Common myeloid progenitor, CD34-positive (primary cell): ENCODE measurements around the gene SLC52A1.

Experiments
- CTCF ChIA-PET: fragments of 350-600 bp; sonication (Branson Sonifier 250); formaldehyde crosslinking; loops from one replicate; lab custom pipeline; 2021; ENCODE audit warnings: antibody characterized with exemption; lab: Charles Lee
- POLR2A ChIA-PET: fragments of 350-600 bp; sonication (Branson Sonifier 250); formaldehyde crosslinking; loops from one replicate; lab custom pipeline; 2021; ENCODE audit warnings: antibody characterized with exemption; lab: Charles Lee
- DNase-seq, 3 donors: peaks; one replicate each; pipeline versions ENCODE4 v3.0.0 to v3.0.0-alpha.2; 2013
- H3K27ac ChIP-seq, 2 experiments: 1 replicate in 1 of 2; 2 replicates in 1 of 2; pipeline ENCODE4 v1.7.0; 2013; ENCODE audit warnings: inconsistent platforms in 2 of 2, low read length in 2 of 2, mild to moderate bottlenecking in 2 of 2, low read depth in 1 of 2, moderate library complexity in 1 of 2; ENCODE audit not compliant: severe bottlenecking in 2 of 2, insufficient read depth in 1 of 2, poor library complexity in 1 of 2
- H3K27me3 ChIP-seq, 5 experiments: replicated peaks in 2 of 5; 1 replicate in 3 of 5; 2 replicates in 2 of 5; pipeline versions ENCODE4 v1.6.1 to v1.7.0; 2013; ENCODE audit warnings: low read length in 4 of 5, mild to moderate bottlenecking in 2 of 5, moderate library complexity in 2 of 5, inconsistent platforms in 1 of 5; ENCODE audit not compliant: insufficient read depth in 5 of 5, control insufficient read depth in 4 of 5
- H3K36me3 ChIP-seq, 4 experiments: 1 replicate in 2 of 4; 2 replicates in 2 of 4; pipeline versions ENCODE4 v1.6.1 to v1.7.0; 2013; ENCODE audit warnings: low read length in 3 of 4, control low read depth in 1 of 4, mild to moderate bottlenecking in 1 of 4; ENCODE audit not compliant: control insufficient read depth in 4 of 4, insufficient read depth in 4 of 4
- H3K4me1 ChIP-seq, 4 experiments: 1 replicate in 3 of 4; 2 replicates in 1 of 4; pipeline versions ENCODE4 v1.6.1 to v1.7.1; 2013; ENCODE audit warnings: low read length in 3 of 4, mild to moderate bottlenecking in 3 of 4, control low read depth in 1 of 4, inconsistent platforms in 1 of 4, moderate library complexity in 1 of 4; ENCODE audit not compliant: control insufficient read depth in 4 of 4, insufficient read depth in 4 of 4; ENCODE audit errors: control extremely low read depth in 1 of 4
- H3K4me3 ChIP-seq, 7 experiments: 1 replicate in 4 of 7; 2 replicates in 3 of 7; pipeline versions ENCODE4 v1.5.1 to v1.7.0; 2013; ENCODE audit warnings: mild to moderate bottlenecking in 7 of 7, low read length in 6 of 7, moderate library complexity in 6 of 7, inconsistent platforms in 2 of 7, low read depth in 2 of 7, control low read depth in 1 of 7; ENCODE audit not compliant: insufficient read depth in 4 of 7, control insufficient read depth in 1 of 7; ENCODE audit errors: extremely low read depth in 1 of 7
- H3K9me3 ChIP-seq, 5 experiments: 1 replicate in 4 of 5; 2 replicates in 1 of 5; pipeline versions ENCODE4 v1.6.1 to v1.7.1; 2013; ENCODE audit warnings: low read length in 4 of 5, mild to moderate bottlenecking in 2 of 5, inconsistent platforms in 1 of 5, low read depth in 1 of 5, moderate library complexity in 1 of 5; ENCODE audit not compliant: control insufficient read depth in 4 of 5, insufficient read depth in 2 of 5; ENCODE audit errors: control extremely low read depth in 1 of 5
- WGBS: methylation state at CpG from one replicate; pipeline ENCODE4 v1.1.5; 2013; ENCODE audit not compliant: insufficient coverage; 5-methylcytosine and 5-hydroxymethylcytosine counted together

The SLC52A1 gene

GRCh38 chr17:5011928-5012327 lies 23.3 kb downstream of the SLC52A1 start:
- ChIA-PET POLR2A (no interaction called here), CTCF (no interaction called here)
- no peaks in the 10 kb centered on the region for H3K36me3 ChIP-seq
- no peak overlapping the region for H3K27ac ChIP-seq
- WGBS: 97% methylated on average over 5 of the region's 6 CpGs
- no peak for DNase-seq
- no peaks in the 10 kb centered on the region for H3K9me3 ChIP-seq
- no peak overlapping the region for H3K4me3 ChIP-seq
- H3K27me3 ChIP-seq: peaks cover 0 to 63% (median 16%) of the 10 kb centered on the region in 5 experiments
- H3K4me1 ChIP-seq: peaks cover 0 to 7% (median under 1%) of the 10 kb centered on the region in 4 experiments

- ChIA-PET POLR2A (no interaction called here), CTCF (no interaction called here)
- Histone ChIP-seq H3K27ac (no peak overlapping the region), H3K9me3 (no peaks in the 10 kb centered on the region), H3K4me3 (no peak overlapping the region), H3K4me1 (peaks cover 0 to 6% (median 4%) of the 10 kb centered on the region in 4 experiments), H3K27me3 (peaks cover 0 to 61% (median 16%) of the 10 kb centered on the region in 5 experiments), H3K36me3 (peaks cover 0 to 10% (median 0%) of the 10 kb centered on the region in 4 experiments)
- 98% methylated on average over 12 of the region's 18 CpGs for WGBS
- DNase-seq: no peak
These were observed 31.9 kb downstream of the SLC52A1 start for GRCh38 chr17:5003214-5003867.

- Histone ChIP-seq H3K9me3 (no peaks in the 10 kb centered on the region), H3K27me3 (peaks cover 0 to 55% (median 12%) of the 10 kb centered on the region in 5 experiments), H3K4me3 (no peak overlapping the region), H3K27ac (no peak overlapping the region), H3K4me1 (peaks cover 0 to 12% (median 10%) of the 10 kb centered on the region in 4 experiments), H3K36me3 (peaks cover 0 to 10% (median 0%) of the 10 kb centered on the region in 4 experiments)
- no peak for DNase-seq
- POLR2A ChIA-PET: no interaction called here
- CTCF ChIA-PET: interaction anchor here (0.6 to 1.2 kb wide), 3 partner anchors 31 to 59 kb away, joined by 3 to 4 read pairs (median 3); no protein-coding TSS in a partner anchor
- WGBS: 95% methylated on average over 20 of the region's 20 CpGs
These were observed 33.0 kb downstream of the SLC52A1 start for GRCh38 chr17:5002121-5002788.

GRCh38 chr17:5000237-5000639 lies 35.0 kb downstream of the SLC52A1 start:
- 96% methylated on average over 8 of the region's 11 CpGs for WGBS

GRCh38 chr17:4999430-5000093 lies 35.7 kb downstream of the SLC52A1 start:
- 86% methylated on average over 12 of the region's 12 CpGs for WGBS
- no peak for DNase-seq
- Histone ChIP-seq H3K36me3 (peaks cover 0 to 9% (median 0%) of the 10 kb centered on the region in 4 experiments), H3K27ac (no peak overlapping the region), H3K27me3 (peaks cover 0 to 58% (median 15%) of the 10 kb centered on the region in 5 experiments), H3K4me1 (peaks cover 0 to 19% (median 16%) of the 10 kb centered on the region in 4 experiments), H3K4me3 (no peak overlapping the region), H3K9me3 (no peaks in the 10 kb centered on the region)
- ChIA-PET CTCF (interaction anchor here (0.9 to 1.4 kb wide), 2 partner anchors 14 to 19 kb away, joined by 3 read pairs; no protein-coding TSS in a partner anchor), POLR2A (no interaction called here)

More at GRCh38 chr17:5000237-5000639, 35.0 kb downstream of the SLC52A1 start:
- no peak for DNase-seq
- peaks cover 0 to 10% (median 0%) of the 10 kb centered on the region in 4 experiments for H3K36me3 ChIP-seq
- ChIA-PET POLR2A (no interaction called here), CTCF (interaction anchor here (0.9 to 1.4 kb wide), 2 partner anchors 14 to 20 kb away, joined by 3 read pairs; no protein-coding TSS in a partner anchor)
- H3K9me3 ChIP-seq: no peaks in the 10 kb centered on the region
- peaks cover 0 to 60% (median 15%) of the 10 kb centered on the region in 5 experiments for H3K27me3 ChIP-seq
- no peak overlapping the region for H3K4me3 ChIP-seq
- no peak overlapping the region for H3K27ac ChIP-seq
- H3K4me1 ChIP-seq: peaks cover 0 to 19% (median 16%) of the 10 kb centered on the region in 4 experiments

- DNase-seq: no peak
- no peak overlapping the region for H3K27ac ChIP-seq
- 64% methylated on average over 12 of the region's 14 CpGs for WGBS
- H3K4me1 ChIP-seq: peaks cover 0 to 19% (median 16%) of the 10 kb centered on the region in 4 experiments
- peak overlapping the region in 3 of 7 experiments; percentile 68 to 73 (median 71) for H3K4me3 ChIP-seq
- CTCF ChIA-PET: no interaction called here
- POLR2A ChIA-PET: no interaction called here
- peaks cover 0 to 57% (median 17%) of the 10 kb centered on the region in 5 experiments for H3K27me3 ChIP-seq
- H3K9me3 ChIP-seq: no peaks in the 10 kb centered on the region
- H3K36me3 ChIP-seq: peaks cover 0 to 4% (median 0%) of the 10 kb centered on the region in 4 experiments
These were observed 36.3 kb downstream of the SLC52A1 start for GRCh38 chr17:4998732-4999429.
